Stimulated activated CD4-positive, alpha-beta T cell treated with anti-CD3 and anti-CD28 coated beads, Interleukin-4, amount 100 ng/mL, for 4 hours (primary cell): ENCODE measurements around the gene SRCIN1.
"Not testable (repeated sequence)": the region's sequence is repeated elsewhere in the genome, so short reads cannot be mapped to it uniquely, and the experiment has no call there.

Experiments
- DNase-seq, 2 experiments: peaks; one replicate each; pipeline ENCODE4 v3.0.0-alpha.2; 2020

The SRCIN1 gene

GRCh38 chr17:38540514-38541045 lies 65.2 kb downstream of the SRCIN1 start:
- DNase-seq = no peak

- no peak for DNase-seq
Observed at GRCh38 chr17:38539386-38539785, 66.4 kb downstream of the SRCIN1 start.

DNA sequence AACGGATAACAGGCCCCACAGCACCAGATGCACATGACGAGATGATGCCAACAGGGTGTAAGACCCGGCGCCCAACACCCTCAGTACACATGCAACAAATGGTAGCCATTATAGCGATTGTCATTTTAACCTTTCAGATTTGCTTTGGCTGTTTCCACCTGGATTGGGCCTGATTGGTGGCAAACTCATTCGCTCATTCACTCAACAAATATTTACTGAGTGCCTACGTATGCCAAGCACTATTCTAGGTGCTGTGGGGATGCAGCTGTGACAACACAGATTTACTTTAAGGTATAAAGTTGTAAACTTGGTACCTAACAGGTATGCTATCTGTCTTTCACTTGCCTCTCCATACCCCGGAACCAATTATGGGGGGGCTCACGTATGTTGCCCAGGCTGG lies 66.8 kb downstream of the SRCIN1 start:
- no peak for DNase-seq

DNA sequence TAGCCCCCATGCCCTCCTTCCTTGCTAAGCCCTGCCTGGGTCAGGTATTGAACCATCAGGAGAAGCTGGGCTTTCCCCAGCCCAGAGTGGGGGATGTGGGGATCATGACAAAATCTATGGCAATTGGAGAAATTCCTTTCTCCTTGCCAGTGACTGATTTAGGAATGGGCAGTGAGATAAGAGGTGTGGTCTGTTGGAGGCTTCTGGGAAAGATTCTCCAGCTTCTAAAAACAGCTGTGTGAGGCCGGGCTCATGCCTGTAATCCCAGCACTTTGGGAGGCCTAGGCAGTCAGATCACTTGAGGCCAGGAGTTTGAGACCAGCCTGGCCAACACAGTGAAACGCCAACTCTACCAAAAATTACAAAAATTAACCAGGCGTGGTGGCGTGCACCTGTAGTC lies 69.1 kb downstream of the SRCIN1 start:
- no peak for DNase-seq

DNA sequence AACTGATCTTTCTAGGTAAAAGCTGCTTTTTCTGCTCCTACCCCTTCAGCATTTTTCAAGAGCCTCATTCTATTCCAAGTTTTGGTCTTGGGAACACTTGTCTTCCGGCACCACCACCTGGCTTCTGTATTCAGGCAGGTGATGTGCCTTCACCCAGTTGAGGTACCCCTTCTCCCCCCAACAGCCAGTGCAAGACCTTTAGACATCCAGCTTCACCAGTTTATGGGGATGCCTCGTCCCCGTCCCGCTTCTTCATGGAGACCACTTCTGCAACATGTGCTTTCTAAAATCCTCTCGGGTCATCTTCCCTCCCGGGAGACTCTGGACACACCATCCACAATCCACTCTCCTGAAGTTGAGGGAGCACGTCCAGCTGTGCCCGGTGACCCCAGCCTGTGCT lies 69.9 kb downstream of the SRCIN1 start:
- no peak for DNase-seq

GRCh38 chr17:38534498-38534885 lies 71.3 kb downstream of the SRCIN1 start:
- DNase-seq = no peak

GRCh38 chr17:38533866-38534497 lies 71.8 kb downstream of the SRCIN1 start:
- no peak for DNase-seq

- no peak for DNase-seq
Observed at GRCh38 chr17:38533241-38533640, 72.5 kb downstream of the SRCIN1 start.

- no peak for DNase-seq
Observed at GRCh38 chr17:38532451-38532850, 73.3 kb downstream of the SRCIN1 start.

DNA sequence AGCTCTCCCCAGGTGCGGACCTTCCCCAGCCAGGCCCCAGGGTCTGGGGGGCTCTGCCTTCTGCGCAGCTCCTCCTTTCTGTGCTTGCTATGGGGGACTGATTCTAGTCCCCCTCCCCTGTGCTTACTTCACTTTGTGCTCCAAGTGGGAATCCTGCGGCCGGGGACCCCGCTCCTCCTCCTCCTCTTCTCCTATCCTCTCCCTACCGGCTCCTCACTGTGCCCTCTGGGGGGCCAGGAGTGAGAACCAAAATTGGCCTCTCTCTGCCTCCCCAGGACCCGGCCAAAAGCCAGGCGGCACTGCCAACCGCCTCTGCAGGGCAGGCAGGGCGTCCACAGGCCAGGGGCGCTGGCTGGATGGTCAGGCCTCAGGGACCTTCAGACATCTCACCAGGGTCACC lies 74.0 kb downstream of the SRCIN1 start:
- DNase-seq = not testable (repeated sequence)

- DNase-seq = not testable (repeated sequence)
Observed at GRCh38 chr17:38530856-38531255, 74.9 kb downstream of the SRCIN1 start.

GRCh38 chr17:38528141-38528540 lies 77.6 kb downstream of the SRCIN1 start:
- not testable (repeated sequence) for DNase-seq

- DNase-seq = not testable (repeated sequence)
Observed at GRCh38 chr17:38526526-38526925, 79.2 kb downstream of the SRCIN1 start.

DNA sequence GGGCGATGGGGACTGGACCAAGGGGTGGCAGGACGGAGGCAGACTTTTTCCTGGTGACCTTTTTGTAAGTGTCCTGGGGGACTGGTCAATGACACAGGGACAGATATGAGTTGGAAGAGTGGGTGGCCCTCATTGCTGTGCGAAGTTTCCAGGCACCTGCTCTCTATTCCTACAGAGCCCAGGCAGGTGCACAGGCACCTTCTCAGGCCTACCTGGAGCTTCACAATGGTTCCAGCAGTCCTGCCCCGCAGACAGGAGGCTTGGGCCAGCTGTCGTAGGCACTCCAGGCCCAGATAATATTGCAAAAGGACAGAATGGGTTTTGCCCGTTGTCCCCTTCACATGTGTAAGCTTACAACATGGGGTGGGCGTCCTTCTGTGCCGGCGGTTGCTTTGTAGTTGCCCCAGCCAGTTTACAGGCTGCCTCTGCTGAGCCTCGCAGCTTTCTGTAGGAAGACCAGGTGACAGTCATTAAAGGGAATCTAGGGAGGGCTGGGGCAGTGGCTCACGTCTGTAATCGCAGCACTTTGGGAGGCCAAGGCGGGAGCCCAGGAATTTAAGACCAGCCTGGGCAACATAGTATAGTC lies 93.2 kb downstream of the SRCIN1 start:
- DNase-seq = no peak

DNA sequence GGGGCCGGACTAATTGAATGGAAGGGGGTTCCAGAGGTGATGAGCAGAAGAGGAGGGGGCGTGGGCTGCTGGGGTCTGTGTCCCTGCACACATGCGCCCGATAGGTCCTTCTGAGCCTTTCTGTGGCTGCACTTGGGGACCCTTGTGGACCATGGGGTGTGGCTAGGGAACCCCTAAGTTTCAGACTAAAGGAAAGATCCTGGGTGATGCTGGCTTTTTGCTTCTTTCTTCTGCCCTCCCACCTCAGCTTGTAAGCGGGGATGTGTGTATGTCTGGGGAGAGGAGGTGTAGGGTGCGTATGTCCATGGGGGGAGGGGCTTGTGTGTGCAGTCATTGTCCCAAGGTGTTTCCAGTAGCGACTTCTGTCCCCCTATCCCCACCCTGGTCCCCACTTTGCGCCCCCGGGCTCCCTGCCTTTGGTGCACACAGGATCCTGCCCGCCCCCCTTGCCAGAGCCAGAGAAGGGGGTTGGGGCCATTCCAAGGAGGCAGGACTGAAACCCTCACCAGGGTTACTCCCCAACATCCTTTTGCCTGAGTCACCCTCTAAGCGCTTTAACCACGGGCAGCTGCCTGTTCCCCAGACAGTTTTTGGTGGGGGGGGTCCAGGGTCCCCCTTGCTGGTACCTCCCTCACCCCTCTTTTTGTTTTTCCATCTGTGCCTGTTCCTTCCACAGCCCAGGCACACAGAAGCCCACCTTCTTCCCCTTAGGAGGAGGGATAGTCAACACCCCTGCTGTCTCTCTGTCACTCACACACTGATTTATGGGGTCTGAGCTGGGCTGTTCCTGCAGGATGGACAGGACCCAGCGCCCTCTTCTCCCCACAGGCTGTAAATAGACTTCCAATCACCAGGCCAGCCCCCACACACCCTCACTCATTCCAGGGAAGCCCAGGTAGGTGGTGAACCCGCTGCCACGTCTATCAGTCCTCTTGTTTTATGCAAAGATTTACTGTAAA lies 94.3 kb downstream of the SRCIN1 start:
- DNase-seq = no peak

DNA sequence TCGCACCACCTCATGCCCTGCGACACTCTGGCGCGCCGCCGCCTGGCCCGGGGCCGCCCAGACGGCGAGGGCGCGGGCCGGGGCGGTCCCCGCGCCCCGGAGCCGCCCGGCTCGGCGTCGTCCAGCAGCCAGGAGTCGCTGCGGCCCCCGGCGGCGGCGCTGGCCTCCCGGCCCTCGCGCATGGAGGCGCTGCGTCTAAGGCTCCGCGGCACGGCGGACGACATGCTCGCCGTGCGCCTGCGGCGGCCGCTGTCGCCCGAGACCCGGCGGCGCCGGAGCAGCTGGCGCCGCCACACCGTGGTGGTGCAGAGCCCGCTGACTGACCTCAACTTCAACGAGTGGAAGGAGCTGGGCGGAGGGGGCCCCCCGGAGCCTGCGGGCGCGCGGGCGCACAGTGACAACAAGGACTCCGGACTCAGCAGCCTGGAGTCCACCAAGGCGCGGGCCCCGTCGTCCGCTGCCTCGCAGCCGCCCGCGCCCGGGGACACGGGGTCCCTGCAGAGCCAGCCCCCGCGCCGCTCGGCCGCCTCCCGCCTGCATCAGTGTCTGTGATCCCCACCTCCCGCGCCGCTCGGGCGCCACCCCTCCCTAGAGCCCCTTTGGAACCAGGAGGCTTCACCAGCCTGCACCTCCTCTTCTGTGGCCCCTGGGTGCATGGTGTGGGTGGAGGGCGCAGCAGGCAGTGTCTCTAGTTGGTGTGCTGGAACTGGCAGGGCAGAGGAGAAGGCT lies 95.2 kb downstream of the SRCIN1 start:
- no peak for DNase-seq

DNA sequence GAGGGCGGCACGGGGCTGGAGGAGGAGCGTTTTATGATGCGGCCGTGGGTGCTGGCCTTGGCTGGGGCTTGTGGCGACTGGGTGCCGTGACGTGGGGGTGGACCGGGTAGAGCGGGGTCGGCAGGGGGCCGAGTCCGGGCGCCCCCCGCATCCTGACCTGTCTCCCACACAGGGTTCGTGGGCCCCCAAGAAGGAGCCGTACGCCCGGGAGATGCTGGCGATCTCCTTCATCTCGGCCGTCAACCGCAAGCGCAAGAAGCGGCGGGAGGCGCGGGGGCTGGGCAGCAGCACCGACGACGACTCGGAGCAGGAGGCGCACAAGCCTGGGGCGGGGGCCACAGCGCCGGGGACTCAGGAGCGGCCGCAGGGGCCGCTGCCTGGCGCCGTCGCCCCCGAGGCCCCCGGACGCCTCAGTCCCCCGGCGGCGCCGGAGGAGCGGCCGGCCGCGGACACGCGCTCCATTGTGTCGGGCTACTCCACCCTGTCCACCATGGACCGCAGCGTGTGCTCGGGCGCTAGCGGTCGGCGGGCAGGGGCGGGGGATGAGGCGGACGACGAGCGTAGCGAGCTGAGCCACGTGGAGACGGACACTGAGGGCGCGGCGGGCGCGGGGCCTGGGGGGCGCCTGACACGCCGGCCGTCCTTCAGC lies 95.9 kb downstream of the SRCIN1 start:
- no peak for DNase-seq

DNA sequence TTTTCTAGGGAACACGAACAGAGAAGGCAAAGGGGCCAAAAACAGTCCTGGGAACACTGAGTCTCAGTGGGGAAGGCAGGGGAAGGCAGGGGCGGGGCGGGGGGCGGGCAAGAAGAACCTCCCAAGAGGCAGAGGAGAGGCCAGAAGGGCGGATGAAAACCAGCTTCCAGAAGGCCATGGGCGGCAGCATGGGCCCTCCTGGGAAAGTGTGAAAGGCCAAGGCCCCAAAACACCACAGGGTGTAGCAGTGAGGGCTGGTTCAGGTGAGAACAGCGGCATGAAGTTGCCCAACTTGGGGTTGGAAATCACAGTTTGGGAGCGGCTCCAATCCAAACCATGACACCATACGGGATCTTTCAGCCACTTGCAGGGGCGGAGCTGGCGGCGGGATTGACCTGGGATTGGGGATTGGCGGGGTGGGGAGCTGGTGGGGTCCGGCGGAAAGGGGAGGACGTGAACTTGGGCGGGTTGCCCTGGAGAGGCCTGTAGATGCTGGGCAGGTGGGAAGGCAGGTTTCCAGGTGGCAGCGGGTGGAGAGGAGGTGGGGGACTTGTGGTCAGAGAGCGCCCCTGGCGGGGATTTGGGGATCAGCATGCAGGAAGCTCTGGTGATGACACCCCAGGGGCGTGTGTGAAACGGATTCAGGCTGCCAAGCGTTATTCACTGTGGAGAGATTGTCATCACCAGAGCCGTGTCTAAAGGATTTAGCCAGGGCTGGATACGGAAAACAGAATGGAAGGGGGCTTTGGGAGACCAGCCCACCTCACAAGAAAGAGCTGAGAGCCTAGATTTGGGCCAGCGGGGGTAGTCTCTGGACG lies 96.6 kb downstream of the SRCIN1 start:
- peak; percentile 70 for DNase-seq

GRCh38 chr17:38508570-38508950 lies 97.2 kb downstream of the SRCIN1 start:
- no peak for DNase-seq

- DNase-seq = no peak
Observed at GRCh38 chr17:38507921-38508569, 97.7 kb downstream of the SRCIN1 start.

- DNase-seq = no peak
Observed at GRCh38 chr17:38507436-38507835, 98.3 kb downstream of the SRCIN1 start.
